COR-L47 (cell line): ENCODE measurements around the gene DNAJC18.

Source experiments
- DNase-seq: peaks from one replicate; lab custom pipeline; 2025; lab: John Stamatoyannopoulos, UW

Gene DNAJC18

GRCh38 chr5:139368613-139369012, 70.7 kb downstream of the DNAJC18 start:
- no peak for DNase-seq

- no peak for DNase-seq
These were observed 74.9 kb downstream of the DNAJC18 start for GRCh38 chr5:139364466-139364865.

- DNase-seq: no peak
These were observed 75.4 kb downstream of the DNAJC18 start for GRCh38 chr5:139363937-139364336.

- DNase-seq: no peak
These were observed 77.4 kb downstream of the DNAJC18 start for GRCh38 chr5:139361835-139362429.

- no peak for DNase-seq
These were observed 78.9 kb downstream of the DNAJC18 start for GRCh38 chr5:139360384-139360783.
